Measurements from ENCODE around the gene RNU6-1. TPM values are rescaled to one million over a fixed set of nuclear protein-coding genes. Genes with fewer than 3 reads are reported as not detected.
A peak's percentile ranks its signal among the peaks of the same experiment; 100 is the strongest.

RNU6-1 gene
- total and polyA plus RNA-seq, 2 donors (not counting 1 experiment from before 2014, with no cell fraction given), result not detected

DNA sequence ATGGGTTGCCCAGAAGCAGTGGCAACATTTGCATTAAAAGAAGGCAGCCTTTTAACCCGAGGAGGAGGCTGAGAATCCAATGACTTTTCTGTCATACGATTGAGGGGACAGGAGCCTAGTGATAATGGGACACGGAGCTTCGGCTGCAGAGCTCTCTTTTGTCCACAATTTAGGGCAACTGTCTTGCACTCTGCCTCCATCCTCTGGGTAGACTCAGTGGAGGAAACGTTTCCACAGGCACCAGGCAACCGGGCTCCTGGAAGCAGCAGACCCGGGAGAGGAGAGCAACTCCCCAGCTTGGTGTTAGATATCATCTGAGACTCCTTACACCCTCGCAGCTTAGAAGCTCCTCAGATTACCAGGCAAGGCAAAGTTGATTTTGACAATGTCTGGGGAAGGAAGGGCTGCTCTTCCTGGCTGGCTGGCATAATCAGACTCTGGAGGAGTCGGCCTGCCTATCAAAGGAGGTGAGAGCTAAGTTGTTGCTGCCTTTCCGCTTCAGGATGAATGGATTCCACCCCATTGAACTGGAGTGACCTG is 43.5 kb upstream of the RNU6-1 start:
- DNase-seq (ENCODE audit: low read depth in 2 of 2), result no peak
- Histone ChIP-seq H2AFZ (ENCODE audit: low read length) (no peak overlapping the region), H3K79me2 (ENCODE audit: control insufficient read depth, insufficient read depth, low read length) (no peaks in the 10 kb centered on the region), H4K20me1 (ENCODE audit: control insufficient read depth, extremely low read depth, insufficient read depth, low read length) (no peaks in the 10 kb centered on the region), H3K27me3 (ENCODE audit: control insufficient read depth, insufficient read depth, low read length) (peaks cover 5% of the 10 kb centered on the region), H3K9me3 (ENCODE audit: control insufficient read depth, insufficient read depth, low read depth, low read length) (no peaks in the 10 kb centered on the region), H3K36me3 (ENCODE audit: control insufficient read depth, insufficient read depth, low read length) (no peaks in the 10 kb centered on the region), H3K4me2 (ENCODE audit: extremely low read depth, insufficient read depth, low read length) (no peak overlapping the region), H3K4me1 (ENCODE audit: control insufficient read depth, extremely low read depth, insufficient read depth, low read length) (peaks cover 3% of the 10 kb centered on the region), H3K9ac (ENCODE audit: insufficient read depth, low read length) (no peak overlapping the region), H3K4me3 (replicated peaks in 1 of 4; ENCODE audit: control extremely low read depth in 1 of 4, insufficient read depth in 1 of 4, low read depth in 3 of 4, low read length in 4 of 4) (no peak overlapping the region), H3K27ac (ENCODE audit: insufficient read depth, low read length) (no peak overlapping the region)
- no peak for TF ChIP-seq EZH2 (IDR thresholded peaks at IDR 0.05; ENCODE audit: low read length, missing control alignments)
- TF ChIP-seq, protein P1, sequence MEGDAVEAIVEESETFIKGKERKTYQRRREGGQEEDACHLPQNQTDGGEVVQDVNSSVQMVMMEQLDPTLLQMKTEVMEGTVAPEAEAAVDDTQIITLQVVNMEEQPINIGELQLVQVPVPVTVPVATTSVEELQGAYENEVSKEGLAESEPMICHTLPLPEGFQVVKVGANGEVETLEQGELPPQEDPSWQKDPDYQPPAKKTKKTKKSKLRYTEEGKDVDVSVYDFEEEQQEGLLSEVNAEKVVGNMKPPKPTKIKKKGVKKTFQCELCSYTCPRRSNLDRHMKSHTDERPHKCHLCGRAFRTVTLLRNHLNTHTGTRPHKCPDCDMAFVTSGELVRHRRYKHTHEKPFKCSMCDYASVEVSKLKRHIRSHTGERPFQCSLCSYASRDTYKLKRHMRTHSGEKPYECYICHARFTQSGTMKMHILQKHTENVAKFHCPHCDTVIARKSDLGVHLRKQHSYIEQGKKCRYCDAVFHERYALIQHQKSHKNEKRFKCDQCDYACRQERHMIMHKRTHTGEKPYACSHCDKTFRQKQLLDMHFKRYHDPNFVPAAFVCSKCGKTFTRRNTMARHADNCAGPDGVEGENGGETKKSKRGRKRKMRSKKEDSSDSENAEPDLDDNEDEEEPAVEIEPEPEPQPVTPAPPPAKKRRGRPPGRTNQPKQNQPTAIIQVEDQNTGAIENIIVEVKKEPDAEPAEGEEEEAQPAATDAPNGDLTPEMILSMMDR (conservative IDR thresholded peaks at IDR 0.05 in 1 of 2, IDR thresholded peaks at IDR 0.05 in 1 of 2; ENCODE audit: low read depth in 1 of 2, low read length in 2 of 2), result no peak

GRCh38 chr15:67882487-67883233 is 42.8 kb upstream of the RNU6-1 start:
- Histone ChIP-seq H3K36me3 (ENCODE audit: control insufficient read depth, insufficient read depth, low read length) (no peaks in the 10 kb centered on the region), H3K79me2 (ENCODE audit: control insufficient read depth, insufficient read depth, low read length) (no peaks in the 10 kb centered on the region), H3K9ac (ENCODE audit: insufficient read depth, low read length) (no peak overlapping the region), H3K4me2 (ENCODE audit: extremely low read depth, insufficient read depth, low read length) (no peak overlapping the region), H3K4me1 (ENCODE audit: control insufficient read depth, extremely low read depth, insufficient read depth, low read length) (peaks cover 3% of the 10 kb centered on the region), H3K27me3 (ENCODE audit: control insufficient read depth, insufficient read depth, low read length) (peaks cover 2% of the 10 kb centered on the region), H3K27ac (ENCODE audit: insufficient read depth, low read length) (no peak overlapping the region), H3K9me3 (ENCODE audit: control insufficient read depth, insufficient read depth, low read depth, low read length) (no peaks in the 10 kb centered on the region), H2AFZ (ENCODE audit: low read length) (no peak overlapping the region), H3K4me3 (replicated peaks in 1 of 4; ENCODE audit: control extremely low read depth in 1 of 4, insufficient read depth in 1 of 4, low read depth in 3 of 4, low read length in 4 of 4) (no peak overlapping the region), H4K20me1 (ENCODE audit: control insufficient read depth, extremely low read depth, insufficient read depth, low read length) (no peaks in the 10 kb centered on the region)
- TF ChIP-seq, protein P1 (conservative IDR thresholded peaks at IDR 0.05 in 1 of 2, IDR thresholded peaks at IDR 0.05 in 1 of 2; ENCODE audit: low read depth in 1 of 2, low read length in 2 of 2), result no peak
- no peak for TF ChIP-seq EZH2 (IDR thresholded peaks at IDR 0.05; ENCODE audit: low read length, missing control alignments)
- DNase-seq (ENCODE audit: low read depth in 2 of 2), result no peak

DNA sequence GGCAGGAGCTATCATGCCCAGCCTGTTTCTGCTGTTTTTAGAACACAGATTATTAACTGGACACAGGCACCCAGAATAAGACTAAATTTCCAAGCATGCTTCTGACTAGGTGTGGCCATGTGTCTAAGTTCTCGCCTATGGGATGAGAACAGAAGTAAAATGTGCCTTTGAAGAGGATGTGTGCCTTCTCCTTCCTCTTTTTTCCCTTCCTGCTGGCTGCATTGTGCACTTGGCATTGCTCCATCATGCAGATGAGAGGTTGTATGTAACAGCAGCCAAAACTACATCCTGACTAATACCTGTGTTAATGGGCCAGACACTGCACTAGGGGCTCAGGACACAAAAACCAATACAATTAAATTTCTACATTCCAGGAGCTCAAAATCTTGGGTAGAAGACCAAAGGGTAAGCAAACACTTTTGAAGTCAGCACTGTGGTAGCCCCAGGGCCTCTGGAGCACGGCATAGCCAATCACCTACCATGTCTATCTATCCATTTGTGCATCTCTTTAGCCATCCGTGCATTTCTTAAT is 40.9 kb upstream of the RNU6-1 start:
- H3K79me2 ChIP-seq (ENCODE audit: control insufficient read depth, insufficient read depth, low read length), result no peaks in the 10 kb centered on the region
- no peak overlapping the region for H3K9ac ChIP-seq (ENCODE audit: insufficient read depth, low read length)
- no peak overlapping the region for H3K4me3 ChIP-seq (replicated peaks in 1 of 4; ENCODE audit: control extremely low read depth in 1 of 4, insufficient read depth in 1 of 4, low read depth in 3 of 4, low read length in 4 of 4)
- H3K27ac ChIP-seq (ENCODE audit: insufficient read depth, low read length), result no peak overlapping the region
- no peaks in the 10 kb centered on the region for H3K36me3 ChIP-seq (ENCODE audit: control insufficient read depth, insufficient read depth, low read length)
- no peak for TF ChIP-seq EZH2 (IDR thresholded peaks at IDR 0.05; ENCODE audit: low read length, missing control alignments)
- TF ChIP-seq, protein P1 (conservative IDR thresholded peaks at IDR 0.05 in 1 of 2, IDR thresholded peaks at IDR 0.05 in 1 of 2; ENCODE audit: low read depth in 1 of 2, low read length in 2 of 2), result no peak
- H3K4me1 ChIP-seq (ENCODE audit: control insufficient read depth, extremely low read depth, insufficient read depth, low read length), result peaks cover 3% of the 10 kb centered on the region
- no peaks in the 10 kb centered on the region for H4K20me1 ChIP-seq (ENCODE audit: control insufficient read depth, extremely low read depth, insufficient read depth, low read length)
- no peak overlapping the region for H2AFZ ChIP-seq (ENCODE audit: low read length)
- peaks cover 2% of the 10 kb centered on the region for H3K27me3 ChIP-seq (ENCODE audit: control insufficient read depth, insufficient read depth, low read length)
- H3K9me3 ChIP-seq (ENCODE audit: control insufficient read depth, insufficient read depth, low read depth, low read length), result no peaks in the 10 kb centered on the region
- no peak overlapping the region for H3K4me2 ChIP-seq (ENCODE audit: extremely low read depth, insufficient read depth, low read length)
- peak in 1 of 2 donors; percentile 47 for DNase-seq (ENCODE audit: low read depth in 2 of 2)

Data from fibroblast of lung (primary cell).